T-helper 2 cell treated with Interferon-gamma antibody and Interleukin-4, amounts not matched to agents 5 μg/mL and 100 μg/mL, for 36 hours (primary cell): Measurements from ENCODE around the gene PLOD2.
"Not testable (repeated sequence)": the region's sequence is repeated elsewhere in the genome, so short reads cannot be mapped to it uniquely, and the experiment has no call there.

ENCODE experiments used
- DNase-seq: peaks from one replicate; pipeline ENCODE4 v3.0.0; 2021; ENCODE audit warnings: low spot score
- H3K27ac Mint-ChIP-seq: one replicate; pipeline ENCODE4 v1.8.0; 2021; ENCODE audit warnings: mild to moderate bottlenecking, mixed read lengths
- H3K27me3 Mint-ChIP-seq: one replicate; pipeline ENCODE4 v1.8.0; 2021; ENCODE audit warnings: low read depth, mixed read lengths
- H3K36me3 Mint-ChIP-seq: one replicate; pipeline ENCODE4 v1.8.0; 2021; ENCODE audit warnings: low read depth, mixed read lengths
- H3K4me1 Mint-ChIP-seq: one replicate; pipeline ENCODE4 v1.8.0; 2021; ENCODE audit warnings: low read depth, mixed read lengths
- H3K4me3 Mint-ChIP-seq: one replicate; pipeline ENCODE4 v1.8.0; 2022; ENCODE audit warnings: mild to moderate bottlenecking, moderate library complexity, mixed read lengths
- H3K9me3 Mint-ChIP-seq: one replicate; pipeline ENCODE4 v1.8.0; 2021; ENCODE audit warnings: mixed read lengths

Gene PLOD2

DNA sequence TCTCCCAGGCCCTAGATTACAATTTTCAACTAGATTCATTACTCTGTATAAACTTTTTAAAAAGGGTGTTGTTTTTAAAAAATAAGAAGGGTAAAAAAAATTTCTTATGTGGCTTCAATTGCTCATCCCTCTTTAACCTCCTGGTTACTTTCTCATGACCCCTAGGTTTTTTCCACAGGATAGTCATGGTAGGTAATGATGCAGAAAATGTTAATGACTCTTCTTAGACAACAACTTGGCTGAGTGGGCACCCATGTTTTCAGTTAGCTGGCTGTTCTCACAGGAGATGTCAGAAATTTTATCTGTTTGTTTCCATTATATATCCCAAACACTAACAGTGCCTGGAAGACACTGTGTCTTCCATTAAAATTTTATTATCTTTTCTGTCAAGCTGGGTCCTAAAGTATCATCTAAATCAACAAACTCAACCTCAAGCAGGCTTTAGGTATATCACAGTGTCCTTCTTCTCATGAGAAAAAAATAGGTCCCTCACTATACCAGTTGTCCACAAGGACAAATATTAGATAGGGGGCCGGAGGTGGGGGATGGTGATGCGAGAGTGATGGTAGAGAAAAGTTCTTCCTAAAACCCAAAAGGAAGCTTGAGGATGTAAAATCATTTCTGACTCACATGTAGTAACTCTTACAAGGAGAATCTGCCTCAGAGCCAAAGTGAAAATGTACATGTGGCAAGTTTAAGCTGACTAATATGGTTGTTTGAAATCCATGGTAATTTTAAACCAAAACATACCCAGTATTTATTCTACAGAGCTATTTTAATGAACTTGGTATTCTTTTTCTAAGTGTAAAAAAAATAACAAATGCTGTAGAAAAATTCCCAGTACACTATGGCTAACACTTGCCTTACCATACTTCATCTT, 43.3 kb downstream of the PLOD2 start:
- DNase-seq, result no peak
- no peaks in the 10 kb centered on the region for H3K4me1 Mint-ChIP-seq
- H3K27ac Mint-ChIP-seq, result no peak overlapping the region

DNA sequence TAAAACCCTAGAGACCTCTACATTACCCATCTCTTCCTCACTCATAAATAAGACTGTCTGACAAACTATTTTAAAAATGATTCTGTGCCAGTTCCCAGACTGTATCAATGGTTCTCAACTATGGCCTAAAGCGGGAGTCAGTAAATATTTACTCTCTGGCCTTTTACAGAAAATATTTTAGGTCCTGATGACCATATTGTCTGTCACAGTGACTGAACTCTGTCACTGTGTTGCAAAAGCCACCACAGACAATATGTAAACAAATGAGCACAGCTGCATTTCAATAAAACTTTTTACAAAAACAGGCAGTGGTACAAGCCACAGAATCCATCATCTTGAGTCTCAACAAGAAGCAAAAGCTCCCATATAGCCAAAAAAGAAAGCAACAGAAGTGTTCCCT, 45.4 kb downstream of the PLOD2 start:
- Mint-ChIP-seq H3K27ac (no peak overlapping the region), H3K4me1 (no peaks in the 10 kb centered on the region), H3K4me3 (no peak overlapping the region), H3K9me3 (peaks cover 31% of the 10 kb centered on the region), H3K27me3 (no peaks in the 10 kb centered on the region), H3K36me3 (no peaks in the 10 kb centered on the region)
- DNase-seq, result no peak

More for the DNA sequence above, 43.3 kb downstream of the PLOD2 start:
- H3K4me3 Mint-ChIP-seq, result no peak overlapping the region
- H3K9me3 Mint-ChIP-seq, result peaks cover 35% of the 10 kb centered on the region
- no peaks in the 10 kb centered on the region for H3K27me3 Mint-ChIP-seq
- no peaks in the 10 kb centered on the region for H3K36me3 Mint-ChIP-seq

DNA sequence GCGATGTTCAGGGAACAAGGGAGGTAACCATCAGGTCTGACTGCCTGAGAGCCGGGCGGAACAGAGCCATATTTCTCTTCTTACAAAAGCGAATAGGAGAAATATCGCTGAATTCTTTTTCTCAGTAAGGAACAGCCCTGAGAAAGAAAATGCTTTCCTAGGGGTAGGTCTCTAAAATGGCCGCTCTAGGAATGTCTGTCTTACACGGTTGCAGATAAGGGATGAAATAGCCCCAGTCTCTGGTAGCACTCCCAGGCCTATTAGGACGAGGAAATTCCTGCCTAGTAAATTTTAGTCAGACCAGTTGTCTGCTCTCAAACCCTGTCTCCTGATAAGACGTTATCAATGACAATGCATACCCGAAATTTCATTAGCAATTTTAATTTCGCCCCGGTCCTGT, 47.2 kb downstream of the PLOD2 start:
- H3K27ac Mint-ChIP-seq, H3K4me1 Mint-ChIP-seq, H3K36me3 Mint-ChIP-seq, H3K4me3 Mint-ChIP-seq, DNase-seq, H3K27me3 Mint-ChIP-seq: not testable (repeated sequence)
- H3K9me3 Mint-ChIP-seq, result peaks cover 29% of the 10 kb centered on the region

DNA sequence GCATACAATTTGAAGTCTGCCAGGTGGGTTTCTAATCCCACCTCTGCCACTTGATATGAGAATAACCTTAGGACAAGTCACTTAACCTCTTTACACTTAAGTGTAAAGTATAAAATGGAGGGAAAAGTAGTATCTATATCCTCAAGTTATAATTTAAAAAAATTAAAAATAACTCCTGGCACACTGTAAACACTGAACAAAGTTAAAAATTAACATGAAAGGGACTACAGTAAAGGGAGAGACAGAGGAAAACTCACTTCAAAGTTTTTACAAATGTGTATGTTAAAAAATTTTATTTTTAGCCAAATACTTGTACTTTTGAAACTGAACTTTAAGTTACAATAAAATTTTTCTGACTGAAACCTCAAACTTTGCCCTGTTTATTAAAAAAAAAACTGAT, 49.6 kb downstream of the PLOD2 start:
- Mint-ChIP-seq H3K36me3 (no peaks in the 10 kb centered on the region), H3K9me3 (peaks cover 23% of the 10 kb centered on the region), H3K27ac (no peak overlapping the region), H3K4me1 (no peaks in the 10 kb centered on the region), H3K4me3 (no peak overlapping the region), H3K27me3 (no peaks in the 10 kb centered on the region)
- DNase-seq, result no peak

DNA sequence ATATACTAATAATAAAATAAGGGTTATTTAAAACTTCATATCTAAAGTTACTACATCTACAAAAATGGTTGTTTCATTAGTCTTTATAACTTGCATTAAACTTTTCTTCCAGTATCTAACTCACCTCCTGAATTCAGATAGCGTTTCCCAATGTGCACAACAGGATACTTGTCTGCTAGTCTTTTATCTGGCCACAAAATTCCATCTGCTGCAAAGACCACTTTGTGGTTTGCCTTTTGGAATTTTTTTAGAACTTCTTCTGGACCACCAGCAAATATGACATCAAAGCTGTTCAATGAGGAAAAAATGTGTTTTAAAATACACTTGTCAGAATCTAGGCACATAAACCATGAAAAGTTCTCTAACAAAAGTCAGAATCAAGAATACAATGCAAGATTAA, 50.8 kb downstream of the PLOD2 start:
- no peak for DNase-seq
- no peaks in the 10 kb centered on the region for H3K36me3 Mint-ChIP-seq
- H3K4me1 Mint-ChIP-seq, result no peaks in the 10 kb centered on the region
- H3K9me3 Mint-ChIP-seq, result peaks cover 14% of the 10 kb centered on the region
- no peak overlapping the region for H3K4me3 Mint-ChIP-seq
- no peak overlapping the region for H3K27ac Mint-ChIP-seq
- H3K27me3 Mint-ChIP-seq, result no peaks in the 10 kb centered on the region

DNA sequence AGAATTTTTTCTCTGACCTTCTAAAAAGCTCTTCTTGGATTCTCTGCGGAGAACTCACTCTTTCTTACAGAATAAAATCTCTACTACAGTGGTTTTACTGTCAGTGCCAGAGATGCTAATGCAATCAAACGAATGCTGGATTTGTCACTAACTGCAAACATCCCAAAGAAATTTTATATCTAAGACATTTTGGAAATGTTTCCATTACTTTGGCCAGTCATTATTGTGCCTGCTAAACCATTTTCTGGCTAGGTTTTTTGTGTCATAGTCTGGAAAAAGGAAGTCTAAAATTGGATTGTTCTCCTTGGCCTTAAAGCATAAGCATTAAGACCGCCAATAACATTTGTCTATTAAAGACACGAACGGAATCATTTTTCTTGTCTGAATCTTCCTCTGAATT, 54.0 kb downstream of the PLOD2 start:
- H3K4me3 Mint-ChIP-seq, result no peak overlapping the region
- H3K9me3 Mint-ChIP-seq, result no peaks in the 10 kb centered on the region
- no peak for DNase-seq
- no peaks in the 10 kb centered on the region for H3K4me1 Mint-ChIP-seq
- H3K27me3 Mint-ChIP-seq, result no peaks in the 10 kb centered on the region
- no peak overlapping the region for H3K27ac Mint-ChIP-seq
- no peaks in the 10 kb centered on the region for H3K36me3 Mint-ChIP-seq

DNA sequence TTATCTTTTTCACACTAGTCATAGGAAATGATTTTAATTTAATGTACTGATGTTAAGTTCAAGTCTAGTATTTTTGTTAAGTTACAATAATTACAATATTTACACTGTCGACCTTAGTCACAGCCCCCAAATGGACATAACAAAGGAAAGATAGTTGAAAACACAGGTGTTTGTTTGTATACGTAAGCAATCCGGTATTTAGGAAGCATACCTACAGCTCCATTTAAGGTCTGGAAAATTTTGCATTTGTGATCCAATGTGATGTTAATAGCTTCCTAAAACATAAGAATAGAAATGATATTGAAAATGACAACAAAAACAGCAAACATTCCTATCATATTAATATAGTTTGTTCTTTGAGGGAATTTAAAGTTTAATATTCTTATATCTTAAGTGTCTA, 56.9 kb downstream of the PLOD2 start:
- no peaks in the 10 kb centered on the region for H3K4me1 Mint-ChIP-seq

DNA sequence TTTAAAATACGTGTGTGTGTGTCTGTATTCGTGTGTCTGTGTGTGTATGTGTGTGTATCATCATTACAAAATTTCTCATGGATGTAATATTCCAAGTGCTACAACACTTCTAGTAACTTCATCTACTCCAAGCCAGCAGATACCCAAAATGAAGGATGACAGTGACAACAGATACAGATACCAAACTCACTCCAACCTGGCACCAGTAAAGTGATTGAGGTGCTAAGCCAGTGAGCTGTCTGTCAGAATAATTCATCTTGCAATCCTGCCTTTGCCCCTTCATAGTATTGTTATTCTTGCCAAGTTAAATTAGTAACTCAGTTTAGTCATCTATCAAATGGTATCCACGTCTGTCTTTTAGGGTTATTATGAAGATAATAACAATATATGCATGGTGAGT, 58.1 kb downstream of the PLOD2 start:
- H3K4me3 Mint-ChIP-seq, result no peak overlapping the region
- H3K36me3 Mint-ChIP-seq, result no peaks in the 10 kb centered on the region
- no peak for DNase-seq
- no peaks in the 10 kb centered on the region for H3K4me1 Mint-ChIP-seq
- H3K27ac Mint-ChIP-seq, result no peak overlapping the region
- H3K27me3 Mint-ChIP-seq, result no peaks in the 10 kb centered on the region
- H3K9me3 Mint-ChIP-seq, result no peaks in the 10 kb centered on the region

More for the DNA sequence above, 56.9 kb downstream of the PLOD2 start:
- no peak overlapping the region for H3K4me3 Mint-ChIP-seq
- no peaks in the 10 kb centered on the region for H3K27me3 Mint-ChIP-seq
- no peak overlapping the region for H3K27ac Mint-ChIP-seq
- H3K9me3 Mint-ChIP-seq, result no peaks in the 10 kb centered on the region
- no peaks in the 10 kb centered on the region for H3K36me3 Mint-ChIP-seq
- no peak for DNase-seq

DNA sequence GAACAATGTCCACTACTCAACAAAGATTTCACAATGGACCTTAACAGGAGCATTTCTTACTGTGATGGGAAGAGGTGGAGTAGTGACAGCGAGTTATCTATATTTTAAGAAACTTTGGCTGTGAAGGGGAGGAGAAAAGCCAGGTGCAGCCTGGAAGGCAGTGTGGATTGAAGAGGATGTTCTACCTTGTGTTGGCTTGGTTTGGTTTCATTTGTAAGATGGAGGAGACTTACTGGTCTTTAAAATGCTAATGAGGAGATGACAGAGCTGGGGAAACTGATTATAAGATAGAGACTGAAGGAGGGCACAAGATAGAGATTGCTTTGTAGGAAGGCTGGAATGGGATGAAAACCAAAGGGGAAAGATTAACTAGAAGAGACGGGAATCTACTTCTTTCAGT, 59.4 kb downstream of the PLOD2 start:
- Mint-ChIP-seq H3K4me1 (no peaks in the 10 kb centered on the region), H3K4me3 (no peak overlapping the region), H3K36me3 (no peaks in the 10 kb centered on the region), H3K9me3 (no peaks in the 10 kb centered on the region), H3K27me3 (no peaks in the 10 kb centered on the region), H3K27ac (no peak overlapping the region)
- DNase-seq, result no peak

DNA sequence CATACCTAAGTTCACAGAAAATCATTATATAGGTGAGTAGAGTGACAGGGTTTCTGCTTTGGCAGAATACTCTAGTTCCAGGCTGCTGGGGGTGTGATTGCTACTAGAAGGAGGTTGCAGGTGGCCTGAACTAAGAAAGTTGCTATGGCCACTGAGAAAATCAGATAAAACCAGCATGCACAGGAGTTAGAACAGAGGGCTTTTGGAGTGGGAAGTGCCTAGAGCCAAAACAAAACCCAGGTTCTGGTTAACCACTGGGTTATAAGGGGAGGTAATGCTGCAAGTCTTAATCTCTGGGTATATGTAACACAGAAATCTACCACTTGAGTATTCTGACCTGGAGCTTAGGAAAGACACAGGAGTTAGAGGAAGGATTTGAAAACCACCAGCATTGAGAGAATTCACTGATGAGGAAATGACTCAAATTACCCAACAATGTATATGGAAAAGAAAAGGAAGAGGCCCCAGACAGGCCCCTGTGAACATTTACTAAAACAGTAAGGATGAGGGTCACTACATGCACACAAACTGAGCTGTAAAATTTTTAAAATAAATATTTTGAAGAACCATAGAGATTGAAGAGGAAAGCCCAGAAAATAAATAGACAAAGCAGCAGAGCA, 60.0 kb downstream of the PLOD2 start:
- H3K4me3 Mint-ChIP-seq, result no peak overlapping the region
- no peaks in the 10 kb centered on the region for H3K27me3 Mint-ChIP-seq
- no peaks in the 10 kb centered on the region for H3K4me1 Mint-ChIP-seq
- H3K9me3 Mint-ChIP-seq, result no peaks in the 10 kb centered on the region
- H3K36me3 Mint-ChIP-seq, result no peaks in the 10 kb centered on the region
- no peak for DNase-seq
- H3K27ac Mint-ChIP-seq, result no peak overlapping the region

DNA sequence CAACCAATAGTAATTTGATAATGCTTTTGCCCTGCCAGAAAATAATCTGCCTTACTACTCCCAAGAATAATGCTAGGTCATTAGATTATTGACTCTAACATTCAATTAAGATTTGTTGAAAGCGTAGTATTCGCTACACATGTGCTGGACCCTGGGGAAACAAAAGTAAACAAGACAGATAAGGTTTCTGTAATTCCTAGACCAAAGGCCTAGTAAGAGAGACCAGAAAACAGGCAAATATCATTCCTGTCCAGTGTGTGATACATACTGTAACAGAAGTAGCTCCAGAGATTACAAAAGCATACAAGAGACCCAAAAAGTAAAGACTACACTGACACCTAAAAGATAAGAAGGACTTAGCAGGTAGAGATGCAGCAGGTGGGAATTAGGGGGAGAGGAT, 60.8 kb downstream of the PLOD2 start:
- no peaks in the 10 kb centered on the region for H3K27me3 Mint-ChIP-seq
- no peaks in the 10 kb centered on the region for H3K9me3 Mint-ChIP-seq
- no peaks in the 10 kb centered on the region for H3K4me1 Mint-ChIP-seq

DNA sequence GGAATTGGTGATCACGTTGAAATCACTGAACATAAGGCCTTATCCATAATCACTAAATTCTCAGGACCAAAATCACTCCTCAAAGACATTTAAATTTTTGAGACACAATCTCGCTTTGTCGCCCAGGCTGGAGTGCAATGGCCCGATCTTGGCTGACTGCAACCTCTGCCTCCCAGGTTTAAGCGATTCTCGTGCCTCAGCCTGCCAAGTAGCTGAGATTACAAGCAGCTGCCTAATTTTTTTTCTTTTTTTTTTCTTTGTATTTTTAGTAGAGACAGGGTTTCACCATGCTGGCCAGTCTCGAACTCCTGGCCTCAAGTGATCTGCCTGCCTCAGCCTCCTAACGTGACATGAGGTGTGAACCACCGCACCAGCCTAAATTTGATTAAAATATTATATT, 61.7 kb downstream of the PLOD2 start:
- Mint-ChIP-seq H3K36me3 (no peaks in the 10 kb centered on the region), H3K9me3 (no peaks in the 10 kb centered on the region), H3K27ac (no peak overlapping the region), H3K4me1 (no peaks in the 10 kb centered on the region), H3K4me3 (no peak overlapping the region), H3K27me3 (no peaks in the 10 kb centered on the region)
- no peak for DNase-seq

More for the DNA sequence above, 60.8 kb downstream of the PLOD2 start:
- H3K36me3 Mint-ChIP-seq, result no peaks in the 10 kb centered on the region
- no peak overlapping the region for H3K27ac Mint-ChIP-seq
- H3K4me3 Mint-ChIP-seq, result no peak overlapping the region
- DNase-seq, result no peak

DNA sequence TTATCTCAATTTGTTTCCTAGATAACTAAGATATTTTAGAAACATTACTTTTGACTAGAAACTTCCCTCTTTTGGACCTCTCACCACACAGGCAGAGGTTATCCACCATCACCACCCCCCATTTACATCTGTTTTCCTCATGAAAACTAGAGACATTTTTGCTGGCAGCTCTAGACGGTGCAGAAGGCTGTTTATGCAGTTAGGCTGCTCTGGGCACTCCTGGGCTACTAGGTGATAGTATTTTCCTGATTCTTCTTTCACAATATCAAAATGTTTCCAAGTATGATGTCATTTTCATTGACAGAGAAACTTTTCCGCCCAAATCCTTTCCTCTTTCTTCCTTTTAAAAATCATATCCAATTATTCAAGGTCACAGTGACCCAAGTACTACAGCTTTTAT, 67.1 kb downstream of the PLOD2 start:
- H3K27ac Mint-ChIP-seq, result no peak overlapping the region
- no peaks in the 10 kb centered on the region for H3K4me1 Mint-ChIP-seq
- H3K9me3 Mint-ChIP-seq, result no peaks in the 10 kb centered on the region
- H3K36me3 Mint-ChIP-seq, result no peaks in the 10 kb centered on the region
- no peak for DNase-seq
- H3K4me3 Mint-ChIP-seq, result no peak overlapping the region
- no peaks in the 10 kb centered on the region for H3K27me3 Mint-ChIP-seq

DNA sequence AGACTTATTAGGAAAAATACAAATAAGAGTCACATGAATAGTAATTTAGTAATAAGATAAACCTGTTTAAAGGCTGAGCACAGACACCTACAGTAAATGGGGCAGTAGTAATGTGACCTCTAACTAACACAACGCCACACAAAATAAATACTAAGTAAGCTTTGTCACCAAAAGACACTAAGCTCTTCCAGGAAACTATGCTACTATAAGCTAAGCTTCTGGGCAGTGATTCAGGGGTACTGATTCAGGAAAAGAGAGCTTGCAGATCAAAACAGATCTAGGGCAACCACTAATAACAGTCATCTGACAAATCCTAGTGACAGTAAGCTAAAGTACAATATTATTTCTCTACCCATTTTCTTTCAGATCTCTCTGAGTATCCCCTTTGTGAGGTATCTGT, 68.8 kb downstream of the PLOD2 start:
- H3K36me3 Mint-ChIP-seq, result no peaks in the 10 kb centered on the region
- no peak for DNase-seq
- no peaks in the 10 kb centered on the region for H3K27me3 Mint-ChIP-seq
- H3K9me3 Mint-ChIP-seq, result no peaks in the 10 kb centered on the region
- H3K27ac Mint-ChIP-seq, result no peak overlapping the region
- H3K4me1 Mint-ChIP-seq, result no peaks in the 10 kb centered on the region
- no peak overlapping the region for H3K4me3 Mint-ChIP-seq

DNA sequence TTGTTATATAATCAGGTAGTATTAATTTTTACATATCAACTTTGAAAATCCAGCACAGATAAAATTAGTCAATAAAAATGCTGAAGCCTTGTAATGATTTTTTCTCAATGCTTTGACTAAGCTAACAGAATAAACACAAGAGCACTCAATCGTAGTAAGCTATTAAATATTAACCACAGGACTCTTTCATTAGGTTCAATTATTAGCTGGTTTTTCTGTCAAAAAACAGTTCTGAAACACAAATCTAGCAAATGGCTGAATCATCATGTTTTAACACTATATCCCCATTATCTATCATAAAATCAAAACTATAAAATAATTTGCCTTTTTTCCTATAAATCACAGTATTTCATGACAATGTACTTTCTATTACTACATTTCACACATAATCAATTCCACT, 69.6 kb downstream of the PLOD2 start:
- H3K27ac Mint-ChIP-seq, result no peak overlapping the region
- no peaks in the 10 kb centered on the region for H3K27me3 Mint-ChIP-seq
- no peak for DNase-seq
- no peaks in the 10 kb centered on the region for H3K9me3 Mint-ChIP-seq
- no peaks in the 10 kb centered on the region for H3K36me3 Mint-ChIP-seq
- no peaks in the 10 kb centered on the region for H3K4me1 Mint-ChIP-seq
- no peak overlapping the region for H3K4me3 Mint-ChIP-seq
